Adrenal gland (tissue), 5 donors: ENCODE measurements around the gene ICOSLG.

Experiments used
- POLR2A ChIP-seq, 2 donors: fragments of 450-650 bp; IDR thresholded peaks; one replicate each; pipeline ENCODE4 v1.6.1; 2017; ENCODE audit warnings: antibody characterized with exemption in 2 of 2, mild to moderate bottlenecking in 2 of 2, moderate library complexity in 1 of 2
- TF ChIP-seq, protein P1 (sequence below), 6 experiments: fragments of 450-650 bp in 4 of 6; fragments of 200-600 bp in 2 of 6; sonication (generic) in 1 of 6; IDR thresholded peaks; 1 replicate in 5 of 6; 2 replicates in 1 of 6; pipeline versions ENCODE4 v1.5.1 to v1.8.0; 2016 to 2021; ENCODE audit warnings: antibody characterized with exemption in 6 of 6, mild to moderate bottlenecking in 2 of 6, moderate library complexity in 1 of 6
- donor health status: DM: no; HTN: no; CAD: no.

DNA sequence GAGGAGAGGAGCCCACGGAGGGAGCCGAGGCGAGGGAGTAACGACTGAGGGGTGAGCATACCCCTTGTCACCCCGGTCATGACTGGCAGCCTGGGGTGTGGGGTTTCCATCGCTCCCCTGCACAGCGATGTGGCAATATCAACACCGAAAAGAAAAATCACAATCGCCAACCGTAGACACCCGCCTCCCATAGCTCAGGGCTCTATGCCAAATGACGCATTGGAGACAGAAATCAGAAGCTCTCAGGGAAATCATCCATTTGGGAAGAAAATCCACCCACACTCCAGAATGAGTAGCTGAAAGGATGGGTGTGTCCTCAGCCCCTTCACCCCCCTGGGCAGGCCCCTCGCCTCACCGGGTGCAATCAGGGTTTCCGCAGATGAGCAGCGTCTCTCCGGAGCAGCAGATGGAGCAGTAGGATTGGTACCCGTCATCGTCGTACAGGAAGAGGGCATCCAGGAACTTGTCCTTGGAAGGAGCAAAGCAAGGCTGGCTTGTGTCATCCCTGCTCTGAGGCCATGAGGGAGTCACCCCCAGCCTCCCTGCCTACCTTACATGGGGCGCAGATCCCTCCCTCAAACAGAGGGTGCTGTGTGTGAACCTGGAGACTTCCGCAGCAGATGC lies 18.5 kb upstream of the ICOSLG start:
- TF ChIP-seq, protein P1, sequence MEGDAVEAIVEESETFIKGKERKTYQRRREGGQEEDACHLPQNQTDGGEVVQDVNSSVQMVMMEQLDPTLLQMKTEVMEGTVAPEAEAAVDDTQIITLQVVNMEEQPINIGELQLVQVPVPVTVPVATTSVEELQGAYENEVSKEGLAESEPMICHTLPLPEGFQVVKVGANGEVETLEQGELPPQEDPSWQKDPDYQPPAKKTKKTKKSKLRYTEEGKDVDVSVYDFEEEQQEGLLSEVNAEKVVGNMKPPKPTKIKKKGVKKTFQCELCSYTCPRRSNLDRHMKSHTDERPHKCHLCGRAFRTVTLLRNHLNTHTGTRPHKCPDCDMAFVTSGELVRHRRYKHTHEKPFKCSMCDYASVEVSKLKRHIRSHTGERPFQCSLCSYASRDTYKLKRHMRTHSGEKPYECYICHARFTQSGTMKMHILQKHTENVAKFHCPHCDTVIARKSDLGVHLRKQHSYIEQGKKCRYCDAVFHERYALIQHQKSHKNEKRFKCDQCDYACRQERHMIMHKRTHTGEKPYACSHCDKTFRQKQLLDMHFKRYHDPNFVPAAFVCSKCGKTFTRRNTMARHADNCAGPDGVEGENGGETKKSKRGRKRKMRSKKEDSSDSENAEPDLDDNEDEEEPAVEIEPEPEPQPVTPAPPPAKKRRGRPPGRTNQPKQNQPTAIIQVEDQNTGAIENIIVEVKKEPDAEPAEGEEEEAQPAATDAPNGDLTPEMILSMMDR (IDR thresholded peaks at IDR 0.05): no peak
- TF ChIP-seq POLR2A (IDR thresholded peaks at IDR 0.05): no peak
